GM10248 (cell line): ENCODE data around the gene ARHGAP31.

ENCODE experiments used
- CTCF ChIA-PET: fragments of 300-600 bp; sonication (Branson Sonifier 250); formaldehyde crosslinking; extraction: SDS; loops from one replicate; lab custom pipeline; 2021; ENCODE audit warnings: antibody characterized with exemption; lab: Yijun Ruan, JAX
- POLR2A ChIA-PET: fragments of 350-650 bp; sonication (Branson Sonifier 250); formaldehyde crosslinking; extraction: SDS; loops from one replicate; lab custom pipeline; 2020; ENCODE audit warnings: antibody characterized with exemption; lab: Yijun Ruan, JAX
- DNase-seq: peaks from one replicate; pipeline ENCODE4 v3.0.0; 2012; ENCODE audit errors: extremely low spot score
- TF ChIP-seq, protein P1 (sequence below): IDR thresholded peaks from 2 replicates; pipeline ENCODE4 v1.5.1; 2012; ENCODE audit warnings: mild to moderate bottlenecking, low read depth; ENCODE audit errors: extremely low read depth, missing control alignments, control extremely low read depth

Gene ARHGAP31

DNA sequence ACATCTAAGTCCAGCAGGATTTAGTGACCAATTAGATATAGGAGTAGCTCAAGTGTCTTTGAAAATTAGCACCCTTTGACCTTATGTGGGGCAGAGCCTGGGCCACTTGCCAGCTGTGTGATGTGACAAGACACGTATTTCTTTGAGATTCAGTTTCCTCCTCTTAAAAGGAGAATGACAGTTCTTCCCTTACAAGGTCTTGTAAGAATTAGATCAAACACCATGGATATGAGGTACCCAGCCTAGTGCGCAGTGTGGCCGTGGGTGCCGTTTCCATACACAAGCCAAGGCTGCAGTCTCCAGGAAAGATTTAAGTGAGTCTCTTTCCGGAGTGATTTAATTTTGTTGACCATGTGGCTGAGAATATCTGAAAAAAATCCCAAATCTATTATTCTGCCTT, 46.3 kb downstream of the ARHGAP31 start:
- CTCF ChIA-PET, result interaction anchor here (1.1 to 10.4 kb wide), 3 partner anchors 9 to 13 kb away, joined by 4 to 84 read pairs (median 5); no protein-coding TSS in a partner anchor
- TF ChIP-seq, protein P1, sequence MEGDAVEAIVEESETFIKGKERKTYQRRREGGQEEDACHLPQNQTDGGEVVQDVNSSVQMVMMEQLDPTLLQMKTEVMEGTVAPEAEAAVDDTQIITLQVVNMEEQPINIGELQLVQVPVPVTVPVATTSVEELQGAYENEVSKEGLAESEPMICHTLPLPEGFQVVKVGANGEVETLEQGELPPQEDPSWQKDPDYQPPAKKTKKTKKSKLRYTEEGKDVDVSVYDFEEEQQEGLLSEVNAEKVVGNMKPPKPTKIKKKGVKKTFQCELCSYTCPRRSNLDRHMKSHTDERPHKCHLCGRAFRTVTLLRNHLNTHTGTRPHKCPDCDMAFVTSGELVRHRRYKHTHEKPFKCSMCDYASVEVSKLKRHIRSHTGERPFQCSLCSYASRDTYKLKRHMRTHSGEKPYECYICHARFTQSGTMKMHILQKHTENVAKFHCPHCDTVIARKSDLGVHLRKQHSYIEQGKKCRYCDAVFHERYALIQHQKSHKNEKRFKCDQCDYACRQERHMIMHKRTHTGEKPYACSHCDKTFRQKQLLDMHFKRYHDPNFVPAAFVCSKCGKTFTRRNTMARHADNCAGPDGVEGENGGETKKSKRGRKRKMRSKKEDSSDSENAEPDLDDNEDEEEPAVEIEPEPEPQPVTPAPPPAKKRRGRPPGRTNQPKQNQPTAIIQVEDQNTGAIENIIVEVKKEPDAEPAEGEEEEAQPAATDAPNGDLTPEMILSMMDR, result no peak
- POLR2A ChIA-PET, result no interaction called here
- DNase-seq, result no peak

DNA sequence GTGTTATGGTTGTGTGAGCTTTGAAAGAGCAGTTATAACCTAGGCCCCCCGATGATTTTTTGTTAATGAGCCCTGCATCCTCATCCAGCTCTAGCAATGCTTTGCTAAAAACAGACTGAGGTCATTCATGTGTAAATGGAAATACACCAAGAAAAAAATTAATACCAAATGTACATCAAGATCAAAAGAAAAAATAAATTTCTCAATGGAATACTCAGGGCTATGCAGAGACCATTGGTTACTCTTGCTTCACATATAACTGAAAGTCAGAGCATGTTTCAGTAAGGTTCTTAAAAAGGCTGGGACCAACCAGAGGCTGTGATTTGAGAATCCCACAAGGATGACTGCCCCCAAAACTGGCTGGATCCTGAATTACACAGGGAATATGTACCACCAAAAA, 48.0 kb downstream of the ARHGAP31 start:
- no peak for DNase-seq
- TF ChIP-seq, protein P1, result no peak
- POLR2A ChIA-PET, result no interaction called here
- CTCF ChIA-PET, result interaction anchor here (10.4 kb wide), 1 partner anchor 11 kb away, joined by 84 read pairs; no protein-coding TSS in a partner anchor

DNA sequence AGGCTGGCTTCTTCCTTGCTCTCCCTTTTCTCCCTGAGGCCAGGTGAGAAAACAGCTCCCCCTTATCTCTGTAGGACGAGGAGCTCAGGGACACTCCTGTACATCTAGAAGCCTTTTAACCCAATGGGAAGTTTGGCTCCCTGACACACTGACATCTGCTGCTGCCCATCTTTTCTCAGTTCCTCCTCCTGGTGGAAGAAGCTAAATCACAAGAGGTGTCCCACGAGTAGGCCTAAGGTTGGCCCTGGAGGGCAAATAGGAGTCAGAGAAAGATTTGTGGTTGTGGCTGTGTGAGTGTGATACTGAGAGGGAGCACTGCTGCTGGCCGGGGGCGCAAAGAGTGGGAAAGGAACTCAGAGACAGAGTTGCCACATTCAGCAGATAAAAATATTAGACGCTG, 49.5 kb downstream of the ARHGAP31 start:
- CTCF ChIA-PET, result interaction anchor here (1.1 to 10.4 kb wide), 7 partner anchors 9 to 107 kb away, joined by 3 to 84 read pairs (median 3); no protein-coding TSS in a partner anchor
- TF ChIP-seq, protein P1, result no peak
- DNase-seq, result peak; percentile 46
- POLR2A ChIA-PET, result no interaction called here

DNA sequence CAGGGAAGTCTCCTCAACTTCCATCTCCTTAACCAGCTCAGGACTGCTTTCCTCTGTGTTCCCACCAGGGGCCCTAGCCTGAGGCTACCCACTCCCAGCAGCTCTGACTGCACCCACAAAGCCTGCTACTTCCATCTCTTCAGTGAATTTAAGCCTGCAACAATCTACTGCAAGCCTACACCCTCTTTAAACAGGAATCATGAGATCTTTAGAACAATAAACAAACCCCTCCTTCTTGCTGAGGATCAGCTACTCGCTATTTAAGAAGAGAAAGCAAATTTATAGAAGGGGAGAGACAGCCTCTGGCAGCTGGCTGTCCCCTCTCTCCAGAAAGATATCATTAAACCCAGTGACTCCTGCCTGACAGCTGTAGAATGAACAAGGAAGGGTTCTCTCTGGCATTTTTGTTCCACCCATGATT, 51.9 kb downstream of the ARHGAP31 start:
- ChIA-PET CTCF (interaction anchor here (1.1 to 10.4 kb wide), 10 partner anchors 7 to 105 kb away, joined by 3 to 84 read pairs (median 6); partner anchors contain the start of gene B4GALT4), POLR2A (no interaction called here)
- no peak for DNase-seq
- TF ChIP-seq, protein P1, result no peak

DNA sequence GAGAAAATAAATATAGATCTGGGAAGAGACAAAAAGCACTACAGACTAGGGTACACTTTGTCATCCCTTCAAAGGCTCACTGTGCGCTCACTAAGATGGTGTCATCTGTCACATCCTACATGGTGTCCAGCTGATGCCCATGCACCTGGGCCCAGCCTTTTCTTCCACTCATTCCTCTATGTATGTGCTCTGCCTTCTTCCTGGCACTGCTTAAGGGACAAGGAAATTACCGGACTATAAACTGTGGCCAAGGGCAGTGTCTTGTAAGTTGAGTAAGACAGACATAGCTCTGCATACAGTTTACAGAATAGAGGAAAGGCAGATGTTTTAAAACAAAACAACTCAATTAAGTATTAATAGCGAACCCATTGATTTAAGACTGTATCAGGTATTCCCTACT, 52.9 kb downstream of the ARHGAP31 start:
- DNase-seq, result no peak
- TF ChIP-seq, protein P1, result no peak
- POLR2A ChIA-PET, result no interaction called here
- CTCF ChIA-PET, result interaction anchor here (1.7 to 2.6 kb wide), 3 partner anchors 10 to 21 kb away, joined by 6 to 8 read pairs (median 7); no protein-coding TSS in a partner anchor

DNA sequence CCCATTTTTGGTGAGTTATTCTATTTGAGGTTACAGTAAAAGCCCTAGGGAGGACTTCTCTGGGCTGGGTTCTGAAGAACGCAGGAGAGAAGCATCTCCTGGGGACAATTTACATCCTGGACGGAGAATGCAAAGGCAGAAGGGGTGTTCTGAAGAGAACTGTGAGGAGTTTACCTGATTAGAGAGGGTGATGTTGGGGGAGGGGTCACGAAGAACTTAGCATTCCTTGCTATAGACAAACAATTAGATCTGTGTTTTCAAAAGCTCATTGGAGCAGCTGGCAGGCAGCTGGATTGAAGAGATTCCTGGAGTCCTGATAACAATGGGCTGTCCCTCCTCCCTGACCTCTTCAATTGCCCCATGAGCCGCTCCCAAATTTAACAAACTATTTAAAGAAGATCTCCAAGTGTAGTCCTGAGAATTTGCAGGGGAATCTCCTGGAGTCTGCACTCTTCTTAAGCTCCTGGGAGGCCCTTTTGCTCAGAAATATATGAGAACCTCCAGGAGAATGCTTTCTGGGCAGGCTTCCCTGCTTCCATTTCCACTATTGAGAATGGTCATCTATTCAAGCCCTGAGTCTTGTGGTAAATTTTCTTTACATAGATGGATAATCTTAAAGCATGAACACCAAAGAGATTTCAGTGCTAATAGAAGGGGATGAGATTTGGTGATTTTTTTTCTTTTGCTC, 55.3 kb downstream of the ARHGAP31 start:
- TF ChIP-seq, protein P1, result no peak
- POLR2A ChIA-PET, result no interaction called here
- no peak for DNase-seq
- CTCF ChIA-PET, result interaction anchor here (1.0 to 9.3 kb wide), 5 partner anchors 8 to 75 kb away, joined by 3 to 84 read pairs (median 4); no protein-coding TSS in a partner anchor
